Transverse colon (tissue), 4 donors: ENCODE results near the gene MBOAT1.
A peak's percentile ranks its signal among the peaks of the same experiment; 100 is the strongest.

ENCODE experiments used
- EP300 ChIP-seq: sonication (generic); formaldehyde crosslinking; IDR thresholded peaks from one replicate; pipeline ENCODE4 v1.6.1; 2017; ENCODE audit warnings: antibody characterized with exemption, low read depth
- POLR2A ChIP-seq: fragments of 450-650 bp; IDR thresholded peaks from one replicate; pipeline ENCODE4 v1.6.1; 2016; ENCODE audit warnings: antibody characterized with exemption, mild to moderate bottlenecking, moderate library complexity
- POLR2AphosphoS5 ChIP-seq, 3 donors: sonication (generic); formaldehyde crosslinking; IDR thresholded peaks; one replicate each; pipeline ENCODE4 v1.6.1; 2016; ENCODE audit warnings: antibody characterized with exemption in 3 of 3
- TF ChIP-seq, protein P1 (sequence below), 5 experiments: fragments of 200-600 bp in 3 of 5; fragments of 450-650 bp in 2 of 5; sonication (generic) in 3 of 5; IDR thresholded peaks; 1 replicate in 2 of 5; 2 replicates in 3 of 5; pipeline ENCODE4 v1.5.1; 2016 to 2017; ENCODE audit warnings: antibody characterized with exemption in 5 of 5, inconsistent platforms in 3 of 5, mild to moderate bottlenecking in 2 of 5, moderate library complexity in 1 of 5

- TF ChIP-seq, protein P1, sequence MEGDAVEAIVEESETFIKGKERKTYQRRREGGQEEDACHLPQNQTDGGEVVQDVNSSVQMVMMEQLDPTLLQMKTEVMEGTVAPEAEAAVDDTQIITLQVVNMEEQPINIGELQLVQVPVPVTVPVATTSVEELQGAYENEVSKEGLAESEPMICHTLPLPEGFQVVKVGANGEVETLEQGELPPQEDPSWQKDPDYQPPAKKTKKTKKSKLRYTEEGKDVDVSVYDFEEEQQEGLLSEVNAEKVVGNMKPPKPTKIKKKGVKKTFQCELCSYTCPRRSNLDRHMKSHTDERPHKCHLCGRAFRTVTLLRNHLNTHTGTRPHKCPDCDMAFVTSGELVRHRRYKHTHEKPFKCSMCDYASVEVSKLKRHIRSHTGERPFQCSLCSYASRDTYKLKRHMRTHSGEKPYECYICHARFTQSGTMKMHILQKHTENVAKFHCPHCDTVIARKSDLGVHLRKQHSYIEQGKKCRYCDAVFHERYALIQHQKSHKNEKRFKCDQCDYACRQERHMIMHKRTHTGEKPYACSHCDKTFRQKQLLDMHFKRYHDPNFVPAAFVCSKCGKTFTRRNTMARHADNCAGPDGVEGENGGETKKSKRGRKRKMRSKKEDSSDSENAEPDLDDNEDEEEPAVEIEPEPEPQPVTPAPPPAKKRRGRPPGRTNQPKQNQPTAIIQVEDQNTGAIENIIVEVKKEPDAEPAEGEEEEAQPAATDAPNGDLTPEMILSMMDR (IDR thresholded peaks at IDR 0.05), result no peak
- TF ChIP-seq EP300 (no peak), POLR2AphosphoS5 (IDR thresholded peaks at IDR 0.05) (peak; percentile 16 to 79 (median 71)), POLR2A (no peak)
These were observed 92.8 kb downstream of the MBOAT1 start for GRCh38 chr6:20119485-20119884.
